COLO668 (cell line): Measurements from ENCODE around the gene POLH.
"Not testable (repeated sequence)": the region's sequence is repeated elsewhere in the genome, so short reads cannot be mapped to it uniquely, and the experiment has no call there.

Source experiments
- DNase-seq: peaks from one replicate; lab custom pipeline; 2025; ENCODE audit not compliant: unreplicated experiment; lab: John Stamatoyannopoulos, UW

The POLH gene

GRCh38 chr6:43575772-43576551 lies at the start of gene POLH, which contains the start of gene XPO5:
TSS of gene POLH (plus strand) at chr6:43576185. CDS start at chr6:43582320, 6,135 bp downstream.
TSS of gene XPO5 (minus strand) at chr6:43576038. CDS start at chr6:43575864, 174 bp downstream.
- DNase-seq = peak; percentile 93

- no peak for DNase-seq
Observed at GRCh38 chr6:43532201-43532600, 43.8 kb upstream of the POLH start.

GRCh38 chr6:43538986-43539385 lies 37.0 kb upstream of the POLH start:
- DNase-seq = not testable (repeated sequence)

GRCh38 chr6:43539409-43539808 lies 36.6 kb upstream of the POLH start:
- not testable (repeated sequence) for DNase-seq

- DNase-seq = no peak
Observed at GRCh38 chr6:43540507-43540906, 35.5 kb upstream of the POLH start.

- no peak for DNase-seq
Observed at GRCh38 chr6:43541774-43542471, 34.1 kb upstream of the POLH start.

- no peak for DNase-seq
Observed at GRCh38 chr6:43544461-43544860, 31.5 kb upstream of the POLH start.

- no peak for DNase-seq
Observed at GRCh38 chr6:43547222-43547621, 28.8 kb upstream of the POLH start.

GRCh38 chr6:43557620-43558019 lies 18.4 kb upstream of the POLH start:
- DNase-seq = not testable (repeated sequence)

GRCh38 chr6:43559328-43559727 lies 16.7 kb upstream of the POLH start:
- DNase-seq = no peak

- DNase-seq = no peak
Observed at GRCh38 chr6:43570876-43571441, 5.0 kb upstream of the POLH start.

GRCh38 chr6:43572015-43572414 lies 4.0 kb upstream of the POLH start:
- no peak for DNase-seq

GRCh38 chr6:43575105-43575771 lies 747 bp upstream of the POLH start:
- DNase-seq = peak; percentile 39

GRCh38 chr6:43578748-43579147 lies 2.8 kb downstream of the POLH start:
- DNase-seq = no peak

- no peak for DNase-seq
Observed at GRCh38 chr6:43579171-43579570, 3.2 kb downstream of the POLH start.

GRCh38 chr6:43582911-43583310 lies 6.9 kb downstream of the POLH start:
- DNase-seq = no peak

- DNase-seq = no peak
Observed at GRCh38 chr6:43584892-43585570, 9.0 kb downstream of the POLH start.

- DNase-seq = no peak
Observed at GRCh38 chr6:43588194-43588593, 12.2 kb downstream of the POLH start.

GRCh38 chr6:43589564-43589963 lies 13.6 kb downstream of the POLH start:
- not testable (repeated sequence) for DNase-seq

GRCh38 chr6:43593938-43594337 lies 18.0 kb downstream of the POLH start:
- DNase-seq = no peak

GRCh38 chr6:43600595-43600994 lies 24.6 kb downstream of the POLH start:
- DNase-seq = no peak
